GM18951 (cell line): ENCODE data around the gene GLI3.

ENCODE experiments used
- POLR2A ChIP-seq: IDR thresholded peaks from 4 replicates; pipeline ENCODE4 v1.6.1; 2011; ENCODE audit warnings: mild to moderate bottlenecking; ENCODE audit not compliant: insufficient read length, insufficient read depth; ENCODE audit errors: extremely low read depth
- in situ Hi-C: fragments of 300-500 bp; cut with MboI; formaldehyde crosslinking; loops from one replicate; pipeline ENCODE4 v1.12.0; 2022; ENCODE audit warnings: low sequenced_read_pairs, mixed read lengths, inconsistent platforms; ENCODE audit not compliant: unreplicated experiment

Gene GLI3

DNA sequence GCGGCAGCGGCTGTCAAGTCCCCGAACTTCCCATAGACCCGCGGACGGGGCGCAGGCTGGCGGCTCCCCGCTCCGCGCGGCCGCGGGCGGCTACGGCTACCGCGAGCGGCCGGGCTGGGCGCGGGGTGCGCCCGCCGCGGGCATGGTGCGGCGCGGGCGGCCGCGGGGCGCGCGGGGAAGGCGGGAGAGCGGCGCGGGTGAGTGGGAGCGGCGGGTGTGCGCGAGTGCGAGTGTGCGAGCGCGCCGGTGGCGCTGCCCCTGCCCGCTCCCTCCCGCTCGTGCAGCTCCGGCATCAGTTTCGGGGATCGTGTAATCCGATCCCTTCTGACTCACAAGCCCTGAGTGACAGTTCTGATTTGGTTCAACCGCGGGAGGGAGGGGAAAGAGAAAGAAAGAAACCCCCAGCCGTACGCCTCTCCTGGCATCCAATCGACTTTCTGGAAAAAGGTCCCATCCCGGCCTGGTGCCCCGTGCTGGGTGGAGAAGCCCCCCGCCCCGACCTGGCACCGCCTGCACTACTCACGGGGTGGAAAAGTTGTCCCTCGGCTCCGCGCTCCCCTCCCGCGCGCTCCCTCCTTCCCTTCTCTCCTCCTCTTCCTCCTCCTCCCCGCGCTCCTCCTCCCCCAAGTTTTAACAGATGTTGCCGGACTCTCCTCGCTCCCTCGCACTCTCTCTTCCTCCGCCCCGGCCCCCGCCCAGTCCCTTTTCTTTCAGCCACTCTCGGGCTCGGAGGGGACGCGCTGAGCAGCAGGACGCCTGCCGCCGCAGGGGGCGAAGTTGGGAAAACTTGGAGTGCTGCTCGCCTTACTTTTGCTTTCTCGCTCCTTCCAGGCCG lies at the start of gene GLI3:
Gene GLI3, minus strand, starts transcription at position 234 of the 835 bp plus-strand sequence. CDS start 13,956 bp downstream, outside the sequence.
- in situ Hi-C loops, result no loop called here
- no peak for TF ChIP-seq POLR2A

DNA sequence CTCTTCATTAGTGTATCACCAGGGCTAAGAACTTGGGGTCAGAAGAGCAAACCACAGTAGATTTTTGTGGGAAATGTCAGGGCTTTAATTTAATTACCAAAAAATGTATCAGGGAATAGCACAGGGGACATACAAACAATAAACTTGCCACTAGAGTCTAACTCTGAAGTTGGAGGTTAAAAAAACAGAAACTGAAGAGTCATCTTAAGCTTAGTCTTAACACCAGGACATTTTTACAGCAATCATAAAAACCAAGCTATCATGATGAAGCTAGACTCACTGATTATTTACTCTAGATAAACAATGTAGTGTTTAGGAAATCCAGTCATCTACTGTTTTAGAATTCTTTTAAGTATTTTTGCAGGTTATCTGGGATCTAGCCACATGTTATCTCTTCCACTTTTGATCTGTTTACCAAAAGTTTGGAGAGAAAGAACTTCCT lies 48.4 kb upstream of the GLI3 start:
- in situ Hi-C loops, result no loop called here
- TF ChIP-seq POLR2A, result no peak

DNA sequence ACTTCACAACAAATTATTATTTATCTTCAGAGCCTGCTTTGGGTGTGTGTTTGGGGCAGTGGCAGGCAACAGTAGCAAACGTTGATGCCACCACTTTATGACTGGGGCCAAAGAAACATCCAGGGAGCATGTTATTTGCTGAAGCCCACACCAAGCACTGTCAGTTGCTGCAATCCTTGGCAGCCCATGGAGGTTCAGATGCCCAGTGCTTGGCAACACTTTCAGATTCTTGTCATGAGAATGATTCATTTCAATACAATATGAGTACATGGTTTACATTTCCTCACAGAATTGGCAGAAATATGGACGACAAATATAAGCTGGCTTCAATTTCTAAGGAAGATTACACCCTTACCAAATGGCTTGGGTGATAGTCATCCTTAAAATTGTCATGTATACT lies 46.5 kb upstream of the GLI3 start:
- in situ Hi-C loops, result no loop called here
- TF ChIP-seq POLR2A, result no peak

DNA sequence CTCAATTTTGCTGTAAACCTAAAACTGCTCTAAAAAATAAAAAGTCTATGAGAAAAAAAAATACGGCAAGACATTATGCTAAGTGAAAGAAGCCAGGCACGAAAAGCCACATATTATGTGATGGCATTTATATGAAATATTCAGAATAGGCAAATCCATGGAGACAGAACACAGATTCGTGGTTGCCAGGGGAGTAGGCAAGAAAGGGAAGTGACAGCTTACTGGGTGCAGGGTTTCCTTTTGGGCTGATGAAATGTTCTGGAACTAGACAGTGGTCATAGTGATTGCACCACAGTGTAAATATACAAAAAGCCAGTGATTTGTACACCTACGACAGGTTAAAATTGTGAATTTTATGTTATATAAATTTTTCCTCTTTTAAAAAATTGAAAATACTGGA lies 41.3 kb upstream of the GLI3 start:
- in situ Hi-C loops, result no loop called here
- TF ChIP-seq POLR2A, result no peak

DNA sequence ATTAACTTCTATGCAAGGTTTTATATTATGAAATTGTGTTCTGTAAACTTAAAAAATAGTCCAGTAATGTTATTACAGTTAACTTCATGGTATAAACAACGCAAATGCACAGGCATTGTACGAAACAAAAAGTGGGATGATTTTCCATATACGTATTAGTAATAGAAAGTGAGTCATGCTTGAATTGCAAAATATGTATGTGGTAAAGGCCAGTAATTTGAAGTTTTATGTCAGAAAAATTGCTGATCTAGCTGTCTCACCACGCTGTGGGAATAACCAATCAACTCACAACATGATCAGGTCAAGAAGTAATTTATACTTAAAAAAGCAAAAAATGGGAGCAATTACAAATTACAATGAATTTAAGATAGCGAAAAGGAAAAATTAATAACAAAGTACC lies 37.0 kb upstream of the GLI3 start:
- TF ChIP-seq POLR2A, result no peak
- in situ Hi-C loops, result no loop called here

DNA sequence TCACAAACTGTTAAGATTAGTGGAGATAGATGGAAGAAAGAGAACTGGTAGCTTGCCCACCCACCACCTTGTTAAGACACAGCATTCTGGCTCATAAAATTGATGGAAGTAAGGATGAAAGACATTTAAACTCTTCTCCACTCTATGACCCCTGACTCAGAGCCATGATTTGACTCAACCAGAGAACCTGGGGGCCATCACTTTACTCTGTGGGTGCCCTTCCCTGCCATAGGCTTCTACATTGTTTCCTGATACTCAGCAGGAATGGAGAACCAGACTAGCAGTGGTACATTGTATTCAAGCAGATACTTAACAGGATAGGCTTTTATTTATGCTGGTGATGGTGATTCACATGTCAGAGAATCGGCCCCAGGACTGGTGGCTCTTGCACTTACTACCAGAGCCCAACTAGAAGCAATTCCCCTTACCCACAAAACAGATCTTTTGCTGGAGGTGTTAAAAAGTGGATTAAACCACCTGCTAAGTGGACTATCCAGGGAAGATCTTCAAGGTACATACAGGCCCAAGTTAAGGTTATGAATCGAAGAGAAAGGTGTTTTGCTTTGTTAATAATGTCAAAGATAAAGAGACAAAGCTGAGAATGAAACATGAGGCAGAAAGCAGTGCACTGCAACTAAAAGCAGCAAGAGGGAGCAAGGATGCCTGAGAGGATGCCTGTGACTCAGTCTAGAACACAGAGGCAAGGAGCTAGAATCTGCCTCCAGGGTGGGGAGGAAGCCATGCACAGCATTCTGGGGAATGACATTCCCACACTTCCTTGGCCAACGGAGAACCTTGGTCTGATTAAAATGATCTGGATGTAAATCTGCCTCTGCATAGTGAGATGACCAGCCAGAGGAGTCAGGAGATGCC lies 36.0 kb upstream of the GLI3 start:
- in situ Hi-C loops, result no loop called here

DNA sequence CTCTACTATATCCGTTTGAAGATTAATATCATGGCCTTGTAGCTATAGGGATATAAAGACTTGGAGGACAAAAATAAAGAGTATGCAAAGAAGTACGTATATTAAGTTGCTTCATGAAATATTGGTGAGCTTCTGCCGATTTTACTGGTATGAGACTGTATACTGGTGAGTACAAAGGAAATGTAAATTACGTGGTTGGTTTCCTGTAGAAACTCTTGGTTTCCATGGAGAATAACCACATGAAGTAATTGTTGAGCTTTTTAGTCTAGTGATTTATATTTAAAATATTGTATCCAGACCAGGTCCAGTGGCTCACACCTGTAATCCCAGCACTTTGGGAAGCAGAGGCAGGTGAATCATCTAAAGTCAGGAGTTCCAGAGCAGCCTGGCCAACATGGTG lies 32.2 kb upstream of the GLI3 start:
- in situ Hi-C loops, result no loop called here
- TF ChIP-seq POLR2A, result no peak

More for the DNA sequence above, 36.0 kb upstream of the GLI3 start:
- TF ChIP-seq POLR2A, result no peak

DNA sequence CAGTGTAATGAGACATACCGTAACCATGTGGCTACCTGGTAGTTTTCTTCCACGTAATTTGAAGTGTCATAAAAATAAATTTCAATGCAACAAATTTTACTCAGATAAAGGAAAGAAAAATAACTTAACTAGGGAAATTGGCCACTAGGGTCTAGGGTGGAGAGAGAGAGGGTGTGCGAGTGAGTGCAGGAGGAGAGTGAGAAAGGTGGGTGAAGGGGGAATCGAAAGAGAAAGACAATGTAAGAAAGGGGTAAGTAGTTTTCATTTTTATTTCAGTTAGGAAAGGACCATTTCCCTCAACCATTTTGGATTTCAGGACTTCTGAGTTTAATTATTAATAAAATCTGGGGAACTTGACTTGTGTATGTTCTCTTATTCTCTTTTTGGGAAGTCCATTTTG lies 27.7 kb upstream of the GLI3 start:
- TF ChIP-seq POLR2A, result no peak
- in situ Hi-C loops, result no loop called here

DNA sequence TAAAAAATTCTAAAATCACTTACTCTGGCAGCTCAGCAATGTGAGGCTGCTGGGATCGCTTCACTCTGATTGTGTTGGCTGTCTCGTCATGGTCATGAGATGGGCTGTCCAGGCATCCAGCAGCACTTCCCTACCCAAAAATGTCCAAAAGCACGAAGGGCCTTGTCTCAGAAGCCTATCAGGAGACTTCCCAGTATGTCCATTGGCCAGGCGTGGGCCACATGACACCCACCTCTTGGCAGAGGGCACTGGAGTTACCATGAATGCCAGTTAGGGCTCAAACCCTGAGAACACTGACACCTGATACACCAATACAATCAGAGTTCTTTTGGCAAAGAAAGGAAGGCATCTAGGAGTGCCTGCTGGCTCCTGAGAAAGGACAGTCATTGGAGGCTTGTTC lies 27.0 kb upstream of the GLI3 start:
- no peak for TF ChIP-seq POLR2A

DNA sequence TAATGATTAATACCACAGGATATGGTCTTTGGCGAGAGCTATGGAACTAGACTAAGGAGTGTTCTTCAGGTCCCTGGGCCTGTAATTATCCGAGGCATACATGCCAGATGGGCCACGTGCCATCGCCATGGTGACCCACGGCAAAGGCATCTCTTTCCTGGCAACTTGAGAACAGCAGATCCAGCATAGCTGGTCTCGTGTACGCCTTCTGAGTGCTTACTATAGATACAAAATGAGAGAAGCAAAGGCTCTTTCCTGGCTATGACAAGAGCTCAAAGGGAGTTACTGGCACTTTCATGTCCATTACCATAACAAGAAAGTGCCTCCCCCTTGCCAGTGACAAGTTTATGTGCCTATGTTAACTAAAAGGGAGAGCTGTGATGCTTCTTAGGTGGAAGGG lies 26.0 kb upstream of the GLI3 start:
- in situ Hi-C loops, result no loop called here
- TF ChIP-seq POLR2A, result no peak

More for the DNA sequence above, 27.0 kb upstream of the GLI3 start:
- in situ Hi-C loops, result no loop called here

DNA sequence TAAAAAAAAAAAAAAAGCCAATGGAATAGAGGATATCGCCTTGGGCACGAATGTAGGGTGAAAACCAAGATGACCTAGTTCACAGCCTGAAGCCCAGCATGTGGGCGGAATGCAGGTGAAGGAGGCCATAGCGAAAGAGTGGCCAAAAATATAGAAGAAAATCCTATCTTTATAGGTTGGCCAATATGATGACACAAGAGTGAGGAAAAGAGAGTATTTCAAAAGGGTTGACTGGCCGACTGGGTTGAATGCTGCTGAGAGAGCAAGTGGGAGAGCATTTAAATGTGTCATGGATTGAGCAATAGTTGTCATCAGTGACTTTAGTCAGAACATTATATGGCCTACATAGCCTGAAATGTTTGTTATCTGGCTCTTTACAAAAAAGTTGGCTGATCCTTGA lies 17.2 kb upstream of the GLI3 start:
- in situ Hi-C loops, result no loop called here
- TF ChIP-seq POLR2A, result no peak

DNA sequence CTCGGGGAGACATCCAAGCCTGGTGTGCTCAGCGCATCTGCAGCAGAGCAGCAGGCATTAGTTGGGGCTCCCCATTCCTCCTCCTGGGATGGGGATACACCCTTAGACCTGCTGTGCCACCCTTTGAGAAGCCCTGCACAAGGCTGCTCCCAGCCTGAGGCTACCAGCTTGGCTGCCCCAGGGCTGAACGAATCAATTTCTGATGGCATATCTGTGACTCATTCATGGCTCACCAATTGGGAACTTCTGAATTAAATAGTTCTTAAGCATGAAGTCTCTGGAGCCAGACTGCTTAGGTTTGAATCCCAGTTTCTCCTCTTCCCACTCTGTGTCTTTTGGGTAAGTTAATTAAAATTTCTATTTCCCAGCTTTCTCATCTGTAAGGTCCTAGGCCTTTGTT lies 16.3 kb upstream of the GLI3 start:
- TF ChIP-seq POLR2A, result no peak
- in situ Hi-C loops, result no loop called here

DNA sequence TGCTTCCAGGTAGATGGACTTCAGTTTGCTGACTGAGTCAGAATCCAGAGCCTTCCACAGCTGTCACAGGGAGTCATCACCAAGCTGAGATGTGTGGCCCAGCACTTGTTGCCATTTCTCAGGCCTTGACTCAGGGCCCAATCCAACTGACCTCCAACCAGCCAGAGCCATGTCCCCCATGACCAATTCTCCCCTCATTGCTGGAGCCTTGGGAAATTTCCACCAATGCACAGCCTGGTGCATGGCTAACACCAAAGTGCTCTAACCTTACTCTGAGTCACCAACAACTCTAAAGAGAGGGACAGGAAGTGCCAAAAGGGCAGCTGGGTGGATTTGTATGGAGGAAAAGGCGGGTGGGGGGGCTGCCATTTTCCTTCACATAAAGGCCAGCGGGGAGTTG lies 13.4 kb upstream of the GLI3 start:
- in situ Hi-C loops, result no loop called here
- no peak for TF ChIP-seq POLR2A
